Endometrium (tissue), 2 donors: ENCODE data around the gene PRTN3.
"Not testable (repeated sequence)": the region's sequence is repeated elsewhere in the genome, so short reads cannot be mapped to it uniquely, and the experiment has no call there.

Experiments used
- FAIRE-seq: peaks from 2 replicates; lab custom pipeline; 2012; peaks lifted over from hg19 to GRCh38; lab: Jason Lieb, UNC
- donor health status: control.
- donor health status: control.

PRTN3 gene

DNA sequence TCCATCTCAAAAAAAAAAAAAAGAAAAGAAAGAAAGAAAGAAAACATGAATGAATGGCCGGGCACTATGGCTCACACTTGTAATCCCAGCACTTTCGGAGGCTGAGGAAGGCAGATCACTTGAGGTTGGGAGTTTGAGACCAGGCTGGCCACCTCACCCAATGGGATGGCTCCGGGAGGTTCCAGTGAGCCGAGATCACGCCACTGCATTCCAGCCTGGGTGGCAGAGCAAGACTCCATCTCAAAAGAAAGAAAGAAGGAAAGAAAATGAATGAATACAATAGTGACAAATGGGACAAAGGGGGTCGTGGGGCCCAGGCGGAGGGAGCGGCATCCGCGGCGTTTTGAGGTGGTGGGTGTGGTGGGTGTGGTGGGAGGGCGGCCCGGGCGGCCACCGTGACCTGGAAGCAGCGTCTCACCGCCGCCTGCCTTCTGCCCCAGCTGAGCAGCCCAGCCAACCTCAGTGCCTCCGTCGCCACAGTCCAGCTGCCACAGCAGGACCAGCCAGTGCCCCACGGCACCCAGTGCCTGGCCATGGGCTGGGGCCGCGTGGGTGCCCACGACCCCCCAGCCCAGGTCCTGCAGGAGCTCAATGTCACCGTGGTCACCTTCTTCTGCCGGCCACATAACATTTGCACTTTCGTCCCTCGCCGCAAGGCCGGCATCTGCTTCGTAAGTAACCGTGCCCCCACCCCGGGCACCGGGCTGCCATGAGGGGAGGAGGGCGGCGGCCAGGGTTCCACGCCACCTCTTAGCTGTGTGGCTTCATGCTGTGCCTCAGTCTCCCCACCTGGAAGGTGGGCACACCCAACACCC is 5.1 kb downstream of the PRTN3 start:
- FAIRE-seq = no peak

GRCh38 chr19:848386-848921 is 7.7 kb downstream of the PRTN3 start:
- FAIRE-seq = no peak

DNA sequence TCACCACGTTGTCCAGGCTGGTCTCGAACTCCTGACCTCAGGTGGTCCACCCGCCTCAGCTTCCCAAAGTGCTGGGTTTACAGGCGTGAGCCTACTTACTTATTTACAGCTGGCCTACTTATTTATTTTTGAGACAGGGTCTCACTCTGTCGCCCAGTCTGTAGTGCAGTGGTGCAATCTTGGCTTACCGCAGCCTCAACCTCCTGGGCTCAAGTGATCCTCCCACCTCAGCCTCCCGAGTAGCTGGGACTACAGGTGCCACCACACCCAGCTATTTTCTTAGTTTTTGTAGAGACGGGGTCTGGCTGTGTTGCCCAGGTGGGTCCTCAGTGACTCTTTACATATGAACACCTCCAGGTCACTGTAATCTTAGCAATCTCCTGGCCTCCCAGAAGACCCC is 8.4 kb downstream of the PRTN3 start:
- not testable (repeated sequence) for FAIRE-seq

GRCh38 chr19:850221-850978 is 9.6 kb downstream of the PRTN3 start:
- no peak for FAIRE-seq

DNA sequence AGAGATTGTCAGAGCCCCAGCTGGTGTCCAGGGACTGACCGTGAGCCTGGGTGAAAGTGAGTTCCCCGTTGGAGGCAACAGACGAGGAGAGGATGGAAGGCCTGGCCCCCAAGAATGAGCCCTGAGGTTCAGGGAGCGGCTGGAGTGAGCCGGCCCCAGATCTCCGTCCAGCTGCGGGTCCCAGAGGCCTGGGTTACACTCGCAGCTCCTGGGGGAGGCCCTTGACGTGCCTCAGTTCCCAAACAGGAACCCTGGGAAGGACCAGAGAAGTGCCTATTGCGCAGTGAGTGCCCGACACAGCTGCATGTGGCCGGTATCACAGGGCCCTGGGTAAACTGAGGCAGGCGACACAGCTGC is 10.2 kb downstream of the PRTN3 start:
- FAIRE-seq = no peak

- no peak for FAIRE-seq
Observed at GRCh38 chr19:852136-853013, 11.6 kb downstream of the PRTN3 start, which contains the start of gene ELANE. Gene ELANE, plus strand, starts transcription at chr19:852303. Its CDS starts 26 bp downstream, at chr19:852329.

DNA sequence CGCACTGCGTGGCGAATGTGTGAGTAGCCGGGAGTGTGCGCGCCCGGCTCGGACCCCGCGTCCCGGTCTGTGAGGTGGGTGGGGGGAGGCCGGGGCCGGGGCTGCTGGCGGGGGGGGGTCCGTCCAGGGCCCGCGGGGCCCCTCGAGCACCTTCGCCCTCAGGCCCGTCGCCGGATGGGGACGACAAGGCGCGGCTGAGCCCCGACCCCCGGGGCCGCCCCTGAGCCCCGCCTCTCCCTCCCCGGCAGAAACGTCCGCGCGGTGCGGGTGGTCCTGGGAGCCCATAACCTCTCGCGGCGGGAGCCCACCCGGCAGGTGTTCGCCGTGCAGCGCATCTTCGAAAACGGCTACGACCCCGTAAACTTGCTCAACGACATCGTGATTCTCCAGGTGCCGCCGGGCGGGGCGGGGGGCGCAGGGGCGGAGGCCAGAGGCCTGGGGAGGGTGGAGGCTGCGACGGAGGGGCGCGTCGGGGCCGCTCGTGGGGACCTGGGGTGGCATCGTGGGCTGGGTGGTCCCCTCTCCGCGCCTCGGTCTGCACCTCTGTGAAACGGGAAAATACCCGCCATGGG is 12.3 kb downstream of the PRTN3 start:
- FAIRE-seq = no peak

DNA sequence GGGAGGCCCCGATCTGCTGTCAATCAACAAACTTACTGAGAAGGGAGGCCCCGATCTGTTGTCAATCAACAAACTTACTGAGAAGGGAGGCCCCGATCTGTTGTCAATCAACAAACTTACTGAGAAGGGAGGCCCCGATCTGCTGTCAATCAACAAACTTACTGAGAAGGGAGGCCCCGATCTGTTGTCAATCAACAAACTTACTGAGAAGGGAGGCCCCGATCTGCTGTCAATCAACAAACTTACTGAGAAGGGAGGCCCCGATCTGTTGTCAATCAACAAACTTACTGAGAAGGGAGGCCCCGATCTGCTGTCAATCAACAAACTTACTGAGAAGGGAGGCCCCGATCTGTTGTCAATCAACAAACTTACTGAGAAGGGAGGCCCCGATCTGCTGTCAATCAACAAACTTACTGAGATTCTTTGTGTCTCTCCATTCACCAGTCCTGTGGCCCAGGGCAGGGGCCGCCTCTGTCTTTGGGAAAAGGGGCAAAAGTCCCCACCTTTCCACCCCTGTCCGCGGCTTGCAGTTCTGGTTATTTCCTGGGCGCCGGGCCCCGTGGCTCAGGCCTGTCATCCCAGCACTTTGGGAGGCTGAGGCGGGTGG is 12.9 kb downstream of the PRTN3 start:
- FAIRE-seq = not testable (repeated sequence)

GRCh38 chr19:854549-854948 is 13.8 kb downstream of the PRTN3 start:
- peak; percentile 43 for FAIRE-seq

- no peak for FAIRE-seq
Observed at GRCh38 chr19:855142-855541, 14.3 kb downstream of the PRTN3 start.

DNA sequence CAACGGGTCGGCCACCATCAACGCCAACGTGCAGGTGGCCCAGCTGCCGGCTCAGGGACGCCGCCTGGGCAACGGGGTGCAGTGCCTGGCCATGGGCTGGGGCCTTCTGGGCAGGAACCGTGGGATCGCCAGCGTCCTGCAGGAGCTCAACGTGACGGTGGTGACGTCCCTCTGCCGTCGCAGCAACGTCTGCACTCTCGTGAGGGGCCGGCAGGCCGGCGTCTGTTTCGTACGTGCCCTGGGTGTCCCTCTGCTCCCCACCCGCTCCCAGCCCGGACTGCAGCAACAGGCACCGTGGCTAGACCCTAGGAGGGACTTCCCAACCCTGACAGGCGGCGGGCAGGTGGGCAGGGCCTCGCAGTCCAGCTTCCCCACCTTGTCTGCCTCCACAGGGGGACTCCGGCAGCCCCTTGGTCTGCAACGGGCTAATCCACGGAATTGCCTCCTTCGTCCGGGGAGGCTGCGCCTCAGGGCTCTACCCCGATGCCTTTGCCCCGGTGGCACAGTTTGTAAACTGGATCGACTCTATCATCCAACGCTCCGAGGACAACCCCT is 14.8 kb downstream of the PRTN3 start:
- FAIRE-seq = no peak

- no peak for FAIRE-seq
Observed at GRCh38 chr19:858284-858683, 17.5 kb downstream of the PRTN3 start.

- no peak for FAIRE-seq
Observed at GRCh38 chr19:858868-859843, 18.4 kb downstream of the PRTN3 start, which contains the start of gene CFD. Gene CFD, plus strand, starts transcription at chr19:859664. Its CDS starts 26 bp downstream, at chr19:859690.

- FAIRE-seq = no peak
Observed at GRCh38 chr19:861141-861755, 20.4 kb downstream of the PRTN3 start.

GRCh38 chr19:861756-862580 is 21.2 kb downstream of the PRTN3 start:
- FAIRE-seq = no peak

DNA sequence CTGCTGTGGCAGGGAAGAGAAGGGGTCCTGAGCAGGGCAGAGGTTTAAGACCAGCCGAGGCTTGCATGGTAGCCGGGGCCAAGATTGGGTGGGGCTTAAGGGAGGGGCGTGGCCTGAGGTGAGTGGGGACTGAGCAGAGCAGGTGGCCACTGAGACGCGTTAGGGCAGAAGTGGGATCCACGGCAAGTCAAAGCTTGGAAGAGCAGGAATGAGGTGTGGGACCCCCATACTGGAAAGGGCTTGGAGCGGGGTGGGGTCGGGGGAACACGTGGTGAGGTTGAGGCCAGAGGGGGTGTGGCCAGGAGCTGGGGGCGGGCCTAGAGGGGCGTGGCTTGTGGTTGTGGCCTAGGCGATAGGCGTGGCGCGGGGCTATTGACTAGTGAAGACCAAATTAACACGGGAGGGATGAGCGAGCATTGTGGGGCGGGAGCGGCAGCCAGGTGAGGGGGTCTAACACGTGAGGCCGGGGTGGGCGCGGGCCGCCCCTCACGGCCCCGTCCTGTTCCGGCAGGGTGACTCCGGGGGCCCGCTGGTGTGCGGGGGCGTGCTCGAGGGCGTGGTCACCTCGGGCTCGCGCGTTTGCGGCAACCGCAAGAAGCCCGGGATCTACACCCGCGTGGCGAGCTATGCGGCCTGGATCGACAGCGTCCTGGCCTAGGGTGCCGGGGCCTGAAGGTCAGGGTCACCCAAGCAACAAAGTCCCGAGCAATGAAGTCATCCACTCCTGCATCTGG is 21.9 kb downstream of the PRTN3 start:
- no peak for FAIRE-seq

DNA sequence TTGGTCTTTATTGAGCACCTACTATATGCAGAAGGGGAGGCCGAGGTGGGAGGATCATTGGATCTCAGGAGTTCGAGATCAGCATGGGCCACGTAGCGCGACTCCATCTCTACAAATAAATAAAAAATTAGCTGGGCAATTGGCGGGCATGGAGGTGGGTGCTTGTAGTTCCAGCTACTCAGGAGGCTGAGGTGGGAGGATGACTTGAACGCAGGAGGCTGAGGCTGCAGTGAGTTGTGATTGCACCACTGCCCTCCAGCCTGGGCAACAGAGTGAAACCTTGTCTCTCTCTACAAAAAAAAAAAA is 22.5 kb downstream of the PRTN3 start:
- FAIRE-seq = no peak

GRCh38 chr19:866769-867300 is 26.0 kb downstream of the PRTN3 start:
- FAIRE-seq = no peak
